Ovary (tissue), 9 donors: ENCODE measurements around the gene AGBL4. TPM values are rescaled to one million over a fixed set of nuclear protein-coding genes. Genes with fewer than 3 reads are reported as not detected.

ENCODE experiments used
- DNase-seq, 5 donors: peaks; one replicate each; pipeline ENCODE4 v3.0.0-alpha.2; 2019 to 2020
- H3K27ac ChIP-seq, 2 donors: fragments of 200-600 bp; one replicate each; pipeline versions ENCODE4 v1.5.1 to v1.8.0; 2019 to 2022
- H3K27me3 ChIP-seq: fragments of 200-600 bp; one replicate; pipeline ENCODE4 v1.8.0; 2022
- H3K36me3 ChIP-seq: fragments of 200-600 bp; sonication (generic); one replicate; pipeline ENCODE4 v1.5.1; 2019
- H3K4me1 ChIP-seq: one replicate; pipeline ENCODE4 v1.8.1; 2013; ENCODE audit warnings: mild to moderate bottlenecking, moderate library complexity; ENCODE audit not compliant: insufficient read depth
- H3K4me3 ChIP-seq: fragments of 200-600 bp; sonication (generic); one replicate; pipeline ENCODE4 v1.5.1; 2017
- H3K9me3 ChIP-seq, 2 donors: fragments of 200-600 bp in 1 of 2; sonication (generic) in 1 of 2; one replicate each; pipeline versions ENCODE4 v1.5.1 to v1.8.1; 2013 to 2019; ENCODE audit warnings: mild to moderate bottlenecking in 1 of 2, moderate library complexity in 1 of 2
- CTCF ChIP-seq, 3 donors: fragments of 450-650 bp in 2 of 3; fragments of 200-600 bp in 1 of 3; IDR thresholded peaks; one replicate each; pipeline versions ENCODE4 v1.5.1 to v1.8.0; 2016 to 2022; ENCODE audit warnings: antibody characterized with exemption in 3 of 3, mild to moderate bottlenecking in 1 of 3
- EP300 ChIP-seq: sonication (generic); formaldehyde crosslinking; IDR thresholded peaks from one replicate; pipeline ENCODE4 v1.6.1; 2017; ENCODE audit warnings: antibody characterized with exemption
- POLR2A ChIP-seq: fragments of 450-650 bp; IDR thresholded peaks from one replicate; pipeline ENCODE4 v1.6.1; 2017; ENCODE audit warnings: antibody characterized with exemption, mild to moderate bottlenecking, moderate library complexity
- WGBS, 3 donors: extraction: QIAGEN DNeasy Blood & Tissue Kit in 1 of 3; methylation state at CpG; one replicate each; pipeline versions ENCODE4 v1.1.5 to v1.1.7; 2013 to 2017; 5-methylcytosine and 5-hydroxymethylcytosine counted together
- intact Hi-C, 4 donors: fragments of 100-400 bp; cut with DNase I; formaldehyde crosslinking; loops; one replicate each; pipeline versions ENCODE4 v1.11.0 to v1.15.1; 2022 to 2023
- polyA plus RNA-seq, 2 donors: library from polyadenylated mRNA; stranded (reverse); fragments of 200-250 nt in 1 of 2; fragments of 350-450 nt in 1 of 2; fragmentation: Illumina TruSeq in 1 of 2; extraction: RNeasy Lipid Tissue Mini Kit (QIAGEN cat#74804) in 1 of 2; gene quantifications; one replicate each; pipeline ENCODE4 v1.2.3, GENCODE V29; 2013 to 2014
- total RNA-seq, 7 donors: library from RNA; depleted of rRNA in 2 of 7; stranded (reverse); fragments of >200 nt in 2 of 7; fragmentation: NEBNext Ultra II Directional in 3 of 7; extraction: Animal tissue kit (Norgen Biotek cat#: 25700) in 3 of 7; gene quantifications; one replicate each; pipeline versions ENCODE4 v1.1.0 to v1.2.4, GENCODE V29; 2016 to 2023
- donor health status: DM: no; HTN: no; CAD: no; lungs with moderate emphysema.
- donor health status: DM: no; HTN: no; CAD: no.
- donor health status: Bipolar disorder and iron deficiency.
- donor health status: DM: yes; HTN: yes; CAD: no.
- donor health status: DM: no; HTN: no; CAD: no.
- donor health status: DM: yes; HTN: yes; CAD: no.

The AGBL4 gene
- total and polyA plus RNA-seq, 9 donors: 0.15 to 6.2 (median 0.64) TPM

- Histone ChIP-seq H3K36me3 (no peaks in the 10 kb centered on the region), H3K27me3 (no peaks in the 10 kb centered on the region), H3K4me1 (no peaks in the 10 kb centered on the region), H3K27ac (no peak overlapping the region), H3K9me3 (no peaks in the 10 kb centered on the region), H3K4me3 (no peak overlapping the region)
- no peak for DNase-seq
- TF ChIP-seq CTCF (IDR thresholded peaks at IDR 0.05): no peak
- TF ChIP-seq EP300: no peak
- intact Hi-C loops: no loop called here
Measured at GRCh38 chr1:48908606-48909005, 1115.1 kb downstream of the AGBL4 start.

GRCh38 chr1:48906729-48907128, 1117.0 kb downstream of the AGBL4 start:
- no peak for TF ChIP-seq EP300
- TF ChIP-seq CTCF (IDR thresholded peaks at IDR 0.05): no peak
- no peak for TF ChIP-seq POLR2A
- H3K36me3 ChIP-seq: no peaks in the 10 kb centered on the region
- intact Hi-C loops: no loop called here
- H3K4me3 ChIP-seq: no peak overlapping the region
- no peak for DNase-seq
- H3K9me3 ChIP-seq: no peaks in the 10 kb centered on the region
- H3K27me3 ChIP-seq: no peaks in the 10 kb centered on the region
- no peak overlapping the region for H3K27ac ChIP-seq
- 60 to 94% (median 63%) methylated on average over 1 of the region's 1 CpG for WGBS, 3 donors
- no peaks in the 10 kb centered on the region for H3K4me1 ChIP-seq

GRCh38 chr1:48906164-48906563, 1117.6 kb downstream of the AGBL4 start:
- Histone ChIP-seq H3K27me3 (no peaks in the 10 kb centered on the region), H3K4me1 (no peaks in the 10 kb centered on the region), H3K36me3 (no peaks in the 10 kb centered on the region), H3K27ac (no peak overlapping the region), H3K4me3 (no peak overlapping the region), H3K9me3 (no peaks in the 10 kb centered on the region)
- WGBS, 3 donors: 25 to 31% (median 29%) methylated on average over 1 of the region's 1 CpG
- TF ChIP-seq EP300 (no peak), POLR2A (no peak), CTCF (IDR thresholded peaks at IDR 0.05) (no peak)
- intact Hi-C loops: no loop called here
- no peak for DNase-seq

GRCh38 chr1:48903291-48903690, 1120.5 kb downstream of the AGBL4 start:
- H3K27ac ChIP-seq: no peak overlapping the region
- no peaks in the 10 kb centered on the region for H3K9me3 ChIP-seq
- no peak for TF ChIP-seq EP300
- TF ChIP-seq CTCF (IDR thresholded peaks at IDR 0.05): no peak
- TF ChIP-seq POLR2A: no peak
- H3K4me1 ChIP-seq: no peaks in the 10 kb centered on the region
- 55 to 67% (median 55%) methylated on average over 1 of the region's 1 CpG for WGBS, 3 donors
- no peaks in the 10 kb centered on the region for H3K36me3 ChIP-seq
- no peak overlapping the region for H3K4me3 ChIP-seq
- no peaks in the 10 kb centered on the region for H3K27me3 ChIP-seq
- DNase-seq: no peak
- intact Hi-C loops: no loop called here

GRCh38 chr1:48898894-48899293, 1124.9 kb downstream of the AGBL4 start:
- Histone ChIP-seq H3K36me3 (no peaks in the 10 kb centered on the region), H3K4me1 (no peaks in the 10 kb centered on the region), H3K27me3 (no peaks in the 10 kb centered on the region), H3K27ac (no peak overlapping the region), H3K9me3 (no peaks in the 10 kb centered on the region), H3K4me3 (no peak overlapping the region)
- no peak for TF ChIP-seq EP300
- TF ChIP-seq POLR2A: no peak
- TF ChIP-seq CTCF (IDR thresholded peaks at IDR 0.05): no peak
- DNase-seq: no peak
- intact Hi-C loops: no loop called here
- WGBS, 3 donors: 76 to 84% (median 81%) methylated on average over 32 of the region's 32 CpGs
